A673 (cell line): ENCODE measurements around the gene SIM2. TPM values are rescaled to one million over a fixed set of nuclear protein-coding genes. Genes with fewer than 3 reads are reported as not detected.

Experiments
- BruUV-seq: library from RNA; stranded (reverse); fragments of 400-500 nt; replicated peaks from 2 replicates; lab custom pipeline; 2021; lab: Mats Ljungman, UMichigan
- CTCF ChIA-PET: fragments of 300-600 bp; sonication (Branson Sonifier 250); formaldehyde crosslinking; loops from one replicate; lab custom pipeline; 2022; ENCODE audit warnings: antibody characterized with exemption; lab: Charles Lee
- POLR2A ChIA-PET: fragments of 300-600 bp; sonication (Branson Sonifier 250); formaldehyde crosslinking; loops from one replicate; lab custom pipeline; 2022; ENCODE audit warnings: antibody characterized with exemption; ENCODE audit not compliant: low non-redundant PET; lab: Charles Lee
- DNase-seq: peaks from one replicate; pipeline ENCODE4 v3.0.0-alpha.2; 2015; ENCODE audit warnings: low spot score
- H3K27ac ChIP-seq: fragments of 200-600 bp; sonication (generic); 2 replicates; pipeline ENCODE4 v1.5.1; 2016; ENCODE audit warnings: mixed run types, low read depth, mild to moderate bottlenecking, mixed read lengths, antibody characterized with exemption, low read length; ENCODE audit not compliant: poor library complexity, severe bottlenecking
- H3K27me3 ChIP-seq: fragments of 200-600 bp; sonication (generic); replicated peaks from 2 replicates; pipeline ENCODE4 v1.6.1; 2017; ENCODE audit warnings: mixed run types, low read depth, mild to moderate bottlenecking, mixed read lengths, antibody characterized with exemption, low read length; ENCODE audit not compliant: insufficient read depth, poor library complexity
- H3K36me3 ChIP-seq: fragments of 200-600 bp; sonication (generic); 2 replicates; pipeline ENCODE4 v1.6.1; 2016; ENCODE audit warnings: mixed run types, mild to moderate bottlenecking, mixed read lengths, antibody characterized with exemption, low read length; ENCODE audit not compliant: insufficient read depth, poor library complexity, severe bottlenecking
- H3K4me1 ChIP-seq: fragments of 200-600 bp; sonication (generic); 2 replicates; pipeline ENCODE4 v1.6.1; 2017; ENCODE audit warnings: mixed run types, mild to moderate bottlenecking, mixed read lengths, antibody characterized with exemption, low read length; ENCODE audit not compliant: insufficient read depth, poor library complexity, severe bottlenecking
- H3K4me3 ChIP-seq: fragments of 200-600 bp; sonication (generic); 2 replicates; pipeline ENCODE4 v1.5.1; 2016; ENCODE audit warnings: low read depth, mixed run types, mild to moderate bottlenecking, mixed read lengths, low read length; ENCODE audit not compliant: poor library complexity, severe bottlenecking
- H3K9me3 ChIP-seq: fragments of 200-600 bp; sonication (generic); 2 replicates; pipeline ENCODE4 v1.6.1; 2016; ENCODE audit warnings: mixed run types, low read depth, mild to moderate bottlenecking, mixed read lengths, antibody characterized with exemption, low read length; ENCODE audit not compliant: poor library complexity, severe bottlenecking
- EZH2 ChIP-seq: fragments of 200-600 bp; sonication (generic); IDR thresholded peaks from 2 replicates; pipeline ENCODE4 v1.6.1; 2017; ENCODE audit warnings: borderline replicate concordance, low read depth, mild to moderate bottlenecking, mixed read lengths, antibody characterized with exemption, low read length; ENCODE audit not compliant: poor library complexity, severe bottlenecking
- intact Hi-C: fragments of 100-400 bp; cut with micrococcal nuclease; formaldehyde crosslinking; loops from one replicate; pipeline ENCODE4 v1.10.0; 2022; ENCODE audit not compliant: unreplicated experiment
- total RNA-seq: library from RNA; stranded (reverse); gene quantifications from 2 replicates; pipeline ENCODE4 v1.2.3, GENCODE V29; 2021
- TF ChIP-seq, protein P1 (sequence below): fragments of 300-800, 200-600 bp; sonication (generic); conservative IDR thresholded peaks from 2 replicates; pipeline ENCODE4 v1.5.1; 2017; ENCODE audit warnings: low read depth, mild to moderate bottlenecking, antibody characterized with exemption, low read length, moderate library complexity, mixed read lengths

SIM2 gene
- total RNA-seq, 1 experiment from 2014 or later: 42.7 TPM

GRCh38 chr21:36763305-36763704 lies 64.4 kb downstream of the SIM2 start:
- intact Hi-C loops: no loop called here
- Histone ChIP-seq H3K36me3 (no peaks in the 10 kb centered on the region), H3K4me1 (no peaks in the 10 kb centered on the region), H3K27ac (no peak overlapping the region), H3K27me3 (no peaks in the 10 kb centered on the region), H3K9me3 (no peaks in the 10 kb centered on the region), H3K4me3 (no peak overlapping the region)
- no peak for DNase-seq
- ChIA-PET CTCF (no interaction called here), POLR2A (no interaction called here)
- no TSS peak for BruUV-seq
- TF ChIP-seq, protein P1, sequence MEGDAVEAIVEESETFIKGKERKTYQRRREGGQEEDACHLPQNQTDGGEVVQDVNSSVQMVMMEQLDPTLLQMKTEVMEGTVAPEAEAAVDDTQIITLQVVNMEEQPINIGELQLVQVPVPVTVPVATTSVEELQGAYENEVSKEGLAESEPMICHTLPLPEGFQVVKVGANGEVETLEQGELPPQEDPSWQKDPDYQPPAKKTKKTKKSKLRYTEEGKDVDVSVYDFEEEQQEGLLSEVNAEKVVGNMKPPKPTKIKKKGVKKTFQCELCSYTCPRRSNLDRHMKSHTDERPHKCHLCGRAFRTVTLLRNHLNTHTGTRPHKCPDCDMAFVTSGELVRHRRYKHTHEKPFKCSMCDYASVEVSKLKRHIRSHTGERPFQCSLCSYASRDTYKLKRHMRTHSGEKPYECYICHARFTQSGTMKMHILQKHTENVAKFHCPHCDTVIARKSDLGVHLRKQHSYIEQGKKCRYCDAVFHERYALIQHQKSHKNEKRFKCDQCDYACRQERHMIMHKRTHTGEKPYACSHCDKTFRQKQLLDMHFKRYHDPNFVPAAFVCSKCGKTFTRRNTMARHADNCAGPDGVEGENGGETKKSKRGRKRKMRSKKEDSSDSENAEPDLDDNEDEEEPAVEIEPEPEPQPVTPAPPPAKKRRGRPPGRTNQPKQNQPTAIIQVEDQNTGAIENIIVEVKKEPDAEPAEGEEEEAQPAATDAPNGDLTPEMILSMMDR: no peak
- TF ChIP-seq EZH2: no peak

- Histone ChIP-seq H3K4me3 (no peak overlapping the region), H3K27ac (no peak overlapping the region), H3K9me3 (no peaks in the 10 kb centered on the region), H3K4me1 (peaks cover 6% of the 10 kb centered on the region), H3K36me3 (no peaks in the 10 kb centered on the region), H3K27me3 (no peaks in the 10 kb centered on the region)
- TF ChIP-seq, protein P1: no peak
- TF ChIP-seq EZH2: no peak
- POLR2A ChIA-PET: no interaction called here
- BruUV-seq: no TSS peak
- DNase-seq: no peak
- intact Hi-C loops: no loop called here
- CTCF ChIA-PET: no interaction called here
Observed at GRCh38 chr21:36765229-36765628, 66.3 kb downstream of the SIM2 start.

- intact Hi-C loops: no loop called here
- H3K27ac ChIP-seq: no peak overlapping the region
- TF ChIP-seq EZH2: no peak
- TF ChIP-seq, protein P1: no peak
- H3K4me1 ChIP-seq: peaks cover 6% of the 10 kb centered on the region
- H3K4me3 ChIP-seq: no peak overlapping the region
- ChIA-PET CTCF (no interaction called here), POLR2A (no interaction called here)
- H3K27me3 ChIP-seq: no peaks in the 10 kb centered on the region
- H3K9me3 ChIP-seq: no peaks in the 10 kb centered on the region
- no peak for DNase-seq
- no TSS peak for BruUV-seq
- H3K36me3 ChIP-seq: no peaks in the 10 kb centered on the region
Observed at GRCh38 chr21:36766511-36766910, 67.6 kb downstream of the SIM2 start.
